Hematopoietic multipotent progenitor cell treated with erythropoietin and hydrocortisone succinate and interleukin-3 and kit ligand, for 15 days (in vitro differentiated cells): ENCODE measurements around the gene ABHD3.
A peak's percentile ranks its signal among the peaks of the same experiment; 100 is the strongest.
"Not testable (repeated sequence)": the region's sequence is repeated elsewhere in the genome, so short reads cannot be mapped to it uniquely, and the experiment has no call there.

Source experiments
- DNase-seq: peaks from one replicate; pipeline ENCODE4 v3.0.0-alpha.2; 2015; ENCODE audit warnings: low spot score

Gene ABHD3

GRCh38 chr18:21704603-21705364 lies at the start of gene ABHD3:
TSS of gene ABHD3 (minus strand) at chr18:21704774. CDS start at chr18:21704665, 109 bp downstream.
- DNase-seq = peak; percentile 87

- no peak for DNase-seq
These were observed 43.5 kb upstream of the ABHD3 start for GRCh38 chr18:21747764-21748693.

- no peak for DNase-seq
These were observed 42.7 kb upstream of the ABHD3 start for GRCh38 chr18:21747268-21747667.

GRCh38 chr18:21745231-21745630 lies 40.7 kb upstream of the ABHD3 start:
- no peak for DNase-seq

- no peak for DNase-seq
These were observed 38.7 kb upstream of the ABHD3 start for GRCh38 chr18:21743166-21743832.

- no peak for DNase-seq
These were observed 37.7 kb upstream of the ABHD3 start for GRCh38 chr18:21742315-21742687.

- no peak for DNase-seq
These were observed 37.2 kb upstream of the ABHD3 start for GRCh38 chr18:21741562-21742314.

GRCh38 chr18:21741312-21741561 lies 36.7 kb upstream of the ABHD3 start:
- DNase-seq = peak; percentile 22

- DNase-seq = peak; percentile 98
These were observed 36.2 kb upstream of the ABHD3 start, which contains the start of gene MIB1 for GRCh38 chr18:21740538-21741311. TSS of gene MIB1 (plus strand) at chr18:21740792. CDS start at chr18:21741584, 792 bp downstream.

- DNase-seq = no peak
These were observed 35.3 kb upstream of the ABHD3 start for GRCh38 chr18:21739604-21740537.

GRCh38 chr18:21736926-21737325 lies 32.4 kb upstream of the ABHD3 start:
- DNase-seq = not testable (repeated sequence)

- peak; percentile 74 for DNase-seq
These were observed 31.0 kb upstream of the ABHD3 start for GRCh38 chr18:21735452-21736015.

- DNase-seq = no peak
These were observed 28.4 kb upstream of the ABHD3 start for GRCh38 chr18:21733011-21733410.

GRCh38 chr18:21727702-21728101 lies 23.1 kb upstream of the ABHD3 start:
- no peak for DNase-seq

GRCh38 chr18:21725201-21725600 lies 20.6 kb upstream of the ABHD3 start:
- DNase-seq = no peak

- no peak for DNase-seq
These were observed 18.1 kb upstream of the ABHD3 start for GRCh38 chr18:21722687-21723086.

GRCh38 chr18:21714474-21714873 lies 9.9 kb upstream of the ABHD3 start:
- DNase-seq = no peak

GRCh38 chr18:21707130-21707529 lies 2.6 kb upstream of the ABHD3 start:
- not testable (repeated sequence) for DNase-seq

- no peak for DNase-seq
These were observed 1.9 kb upstream of the ABHD3 start for GRCh38 chr18:21706386-21706865.
